GM18861 (cell line): ENCODE results near the gene OR2T5.
"Not testable (repeated sequence)": the region's sequence is repeated elsewhere in the genome, so short reads cannot be mapped to it uniquely, and the experiment has no call there.

ENCODE experiments used
- ATAC-seq: cut with Tn5 transposase; IDR thresholded peaks from one replicate; pipeline ENCODE4 v1.9.1; 2021; ENCODE audit not compliant: unreplicated experiment

OR2T5 gene

GRCh38 chr1:248488289-248488688 is at the start of gene OR2T5:
TSS of gene OR2T5 (plus strand) at chr1:248488589. CDS start at chr1:248488589, 0 bp downstream.
- not testable (repeated sequence) for ATAC-seq

DNA sequence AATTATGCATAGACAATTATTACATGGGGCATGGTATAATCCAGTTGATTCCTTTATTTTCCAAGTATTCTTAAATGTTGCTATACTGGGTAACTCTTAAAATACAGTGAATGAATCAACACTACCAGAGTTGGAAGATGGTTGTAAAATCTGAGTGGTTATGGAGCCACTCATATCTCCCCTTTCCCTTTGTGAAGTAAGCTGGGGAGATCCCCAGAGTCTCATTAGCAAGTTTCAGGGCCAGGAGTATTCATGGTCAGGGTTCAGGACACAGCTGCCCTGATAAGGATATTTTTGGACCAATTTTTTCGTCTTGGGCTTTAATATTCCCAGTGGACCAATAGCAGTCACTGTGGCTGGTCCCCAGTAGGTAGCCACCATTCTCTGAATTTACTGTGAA is 49.7 kb upstream of the OR2T5 start:
- not testable (repeated sequence) for ATAC-seq

GRCh38 chr1:248439283-248439682 is 49.1 kb upstream of the OR2T5 start:
- not testable (repeated sequence) for ATAC-seq

DNA sequence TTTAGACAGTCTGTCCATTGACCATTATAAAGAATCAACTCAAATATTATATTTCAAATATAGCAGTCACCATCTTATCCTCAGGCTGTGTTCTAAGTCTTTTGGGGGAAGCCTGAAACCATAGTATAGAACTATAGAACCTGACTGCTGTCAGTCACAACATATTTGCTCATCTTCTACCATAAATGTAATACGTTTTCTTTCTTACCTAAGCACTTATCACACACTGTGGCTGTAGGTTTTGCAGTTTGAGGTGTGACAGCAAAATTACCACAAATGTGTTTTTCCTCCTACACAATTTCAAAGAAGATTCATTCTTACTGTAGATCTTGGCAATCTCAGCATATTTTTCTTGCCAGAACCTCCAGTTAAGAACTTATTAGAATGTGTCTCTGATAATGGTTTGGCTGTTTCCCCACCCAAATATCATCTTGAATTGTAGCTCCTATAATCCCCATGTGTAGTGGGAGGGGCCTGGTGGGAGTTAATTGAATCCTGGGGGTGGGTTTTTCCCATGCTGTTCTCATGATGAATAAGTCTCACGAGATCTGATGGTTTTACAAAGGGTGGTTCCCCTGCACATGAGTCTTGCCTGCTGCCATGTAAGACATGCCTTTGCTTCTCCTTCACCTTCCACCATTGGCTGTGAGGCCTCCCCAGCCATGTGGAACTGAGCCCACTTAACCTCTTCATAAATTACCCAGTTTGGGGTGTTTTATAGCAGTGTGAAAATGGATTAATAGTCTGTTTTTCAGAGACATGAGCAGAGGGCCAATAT is 45.7 kb upstream of the OR2T5 start:
- ATAC-seq = not testable (repeated sequence)

DNA sequence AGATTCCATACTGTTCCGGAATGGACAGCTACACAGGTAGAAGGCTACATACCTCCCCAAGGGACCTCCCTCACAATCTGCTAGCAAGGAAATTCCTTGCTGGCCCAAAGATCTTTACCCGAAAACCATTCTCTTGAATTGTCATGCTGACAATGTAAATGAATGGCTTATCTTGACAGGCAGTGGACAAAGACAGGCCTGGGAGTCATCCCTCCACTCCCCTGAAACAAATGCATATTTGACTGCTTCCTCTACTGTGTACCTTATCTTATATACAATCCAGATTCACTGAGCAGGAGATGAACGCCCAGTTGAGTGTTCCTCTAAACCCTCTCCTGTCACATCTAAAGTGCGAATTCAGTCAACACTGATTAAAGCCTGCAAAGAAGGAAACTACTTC is 43.8 kb upstream of the OR2T5 start:
- not testable (repeated sequence) for ATAC-seq

GRCh38 chr1:248445399-248445798 is 43.0 kb upstream of the OR2T5 start, which contains the start of gene OR2T2:
TSS of gene OR2T2 (plus strand) at chr1:248445637. CDS start at chr1:248452798, 7,161 bp downstream.
- ATAC-seq = not testable (repeated sequence)

- ATAC-seq = peak; percentile 61
These were observed 39.8 kb upstream of the OR2T5 start for GRCh38 chr1:248448409-248449074.

GRCh38 chr1:248449821-248450465 is 38.4 kb upstream of the OR2T5 start:
- not testable (repeated sequence) for ATAC-seq

DNA sequence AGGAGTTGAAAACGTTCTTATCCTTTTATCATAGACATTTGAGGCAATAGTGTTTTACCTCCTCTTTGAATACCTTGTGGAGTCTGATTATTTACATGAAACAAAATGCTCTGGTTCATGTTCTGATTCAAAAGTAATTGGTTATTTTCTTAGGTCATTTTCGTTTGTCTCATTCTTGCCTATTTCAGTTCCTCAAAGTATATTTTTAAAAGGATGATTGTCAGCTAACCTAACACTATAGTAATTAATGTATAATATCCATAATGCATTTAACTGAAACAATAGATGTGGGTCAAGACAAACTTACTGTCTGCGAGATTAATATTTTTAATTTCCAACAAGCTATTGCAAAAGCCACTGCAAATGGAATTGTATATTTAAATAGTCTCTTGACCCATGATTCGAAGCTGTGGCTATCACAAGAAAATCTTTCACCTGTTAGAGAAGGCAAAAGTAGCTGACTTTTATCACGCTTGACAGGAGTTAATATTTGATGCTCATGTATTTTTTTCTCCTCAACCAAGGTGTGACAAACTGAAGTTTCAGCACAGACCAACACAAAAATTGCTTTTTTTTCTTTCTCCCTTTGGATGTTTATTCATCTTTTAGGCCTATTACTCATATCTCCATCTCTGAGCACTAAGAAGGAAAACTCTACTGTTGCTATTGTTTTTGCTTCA is 37.8 kb upstream of the OR2T5 start:
- ATAC-seq = peak; percentile 67

- not testable (repeated sequence) for ATAC-seq
These were observed 34.8 kb upstream of the OR2T5 start for GRCh38 chr1:248453619-248454018.

DNA sequence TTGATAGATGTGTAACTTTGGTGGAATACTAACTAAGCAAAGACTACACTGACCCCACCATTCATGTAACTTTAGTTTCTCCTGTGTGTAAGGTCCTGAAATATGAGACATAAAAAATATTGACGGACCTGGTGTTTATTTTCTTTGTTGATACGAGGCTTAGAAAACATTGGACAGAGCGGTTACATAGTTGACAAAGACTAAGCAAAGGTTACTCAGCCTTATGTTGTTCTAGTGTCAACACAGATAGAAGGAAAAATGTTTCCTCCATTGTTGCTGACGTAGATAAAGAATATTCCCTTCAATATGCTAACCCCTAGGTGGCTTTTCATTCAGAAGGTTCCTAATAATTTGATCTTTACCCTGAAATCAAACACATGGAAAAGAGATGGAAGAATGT is 33.3 kb upstream of the OR2T5 start:
- ATAC-seq = not testable (repeated sequence)

GRCh38 chr1:248456635-248457034 is 31.8 kb upstream of the OR2T5 start:
- not testable (repeated sequence) for ATAC-seq

GRCh38 chr1:248459117-248459516 is 29.3 kb upstream of the OR2T5 start:
- ATAC-seq = not testable (repeated sequence)

- ATAC-seq = no peak
These were observed 17.2 kb upstream of the OR2T5 start for GRCh38 chr1:248471154-248471553.

DNA sequence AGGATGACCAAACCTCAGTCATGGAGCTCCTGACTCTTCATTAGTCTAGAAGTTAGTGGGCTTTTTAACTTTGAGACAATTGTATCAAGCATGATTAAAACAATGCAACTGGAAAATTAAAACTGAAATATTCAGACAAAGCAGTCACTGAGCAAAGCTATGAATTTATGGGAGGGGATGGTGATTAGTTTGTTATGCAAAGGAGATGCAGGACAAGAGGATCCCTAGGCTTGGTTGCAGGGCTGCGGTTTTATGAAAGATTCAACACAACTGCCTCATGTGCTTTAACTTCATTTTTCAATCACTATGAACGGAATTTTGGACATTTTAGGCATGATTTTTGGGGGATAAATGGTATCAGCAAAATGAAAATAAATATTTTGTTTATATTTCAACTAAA is 16.3 kb upstream of the OR2T5 start:
- ATAC-seq = not testable (repeated sequence)

DNA sequence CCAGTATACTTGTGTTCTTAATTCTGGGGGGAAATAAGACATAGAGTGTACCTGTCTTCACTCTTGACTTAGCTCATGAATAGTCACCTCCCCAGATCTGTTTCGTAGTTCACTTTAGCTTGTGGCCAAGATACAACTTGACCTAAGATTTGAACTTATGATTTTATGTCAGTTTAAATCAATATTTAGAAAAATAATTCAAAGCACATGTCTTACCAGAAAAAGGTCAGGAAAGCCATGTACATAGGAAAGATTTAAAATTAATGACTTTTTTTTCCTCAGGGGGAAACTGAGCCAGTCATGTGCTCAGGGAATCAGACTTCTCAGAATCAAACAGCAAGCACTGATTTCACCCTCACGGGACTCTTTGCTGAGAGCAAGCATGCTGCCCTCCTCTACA is 15.3 kb upstream of the OR2T5 start, which contains the start of gene OR2T3:
Gene OR2T3 (plus strand): TSS at position 301 of the 400 bp plus-strand sequence. CDS start 0 bp downstream, at position 301.
- ATAC-seq = not testable (repeated sequence)

DNA sequence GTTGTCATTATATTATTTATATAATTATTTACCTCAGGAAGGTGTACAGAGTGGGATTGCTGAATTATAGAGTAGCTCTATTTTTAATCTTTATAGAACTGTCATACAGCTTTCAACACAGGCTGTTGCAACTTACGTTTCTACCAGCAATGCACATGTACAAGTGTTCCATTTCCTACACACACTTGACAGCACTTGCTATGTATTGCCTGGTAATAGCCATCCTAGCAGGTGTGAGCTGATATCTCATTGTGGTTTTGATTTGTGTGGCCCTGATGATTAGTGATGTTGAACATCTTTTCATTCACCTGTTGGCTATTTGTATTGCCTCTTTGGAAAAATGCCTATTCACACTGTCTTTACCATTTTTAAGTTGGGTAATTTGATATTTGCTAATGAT is 12.7 kb upstream of the OR2T5 start:
- not testable (repeated sequence) for ATAC-seq

DNA sequence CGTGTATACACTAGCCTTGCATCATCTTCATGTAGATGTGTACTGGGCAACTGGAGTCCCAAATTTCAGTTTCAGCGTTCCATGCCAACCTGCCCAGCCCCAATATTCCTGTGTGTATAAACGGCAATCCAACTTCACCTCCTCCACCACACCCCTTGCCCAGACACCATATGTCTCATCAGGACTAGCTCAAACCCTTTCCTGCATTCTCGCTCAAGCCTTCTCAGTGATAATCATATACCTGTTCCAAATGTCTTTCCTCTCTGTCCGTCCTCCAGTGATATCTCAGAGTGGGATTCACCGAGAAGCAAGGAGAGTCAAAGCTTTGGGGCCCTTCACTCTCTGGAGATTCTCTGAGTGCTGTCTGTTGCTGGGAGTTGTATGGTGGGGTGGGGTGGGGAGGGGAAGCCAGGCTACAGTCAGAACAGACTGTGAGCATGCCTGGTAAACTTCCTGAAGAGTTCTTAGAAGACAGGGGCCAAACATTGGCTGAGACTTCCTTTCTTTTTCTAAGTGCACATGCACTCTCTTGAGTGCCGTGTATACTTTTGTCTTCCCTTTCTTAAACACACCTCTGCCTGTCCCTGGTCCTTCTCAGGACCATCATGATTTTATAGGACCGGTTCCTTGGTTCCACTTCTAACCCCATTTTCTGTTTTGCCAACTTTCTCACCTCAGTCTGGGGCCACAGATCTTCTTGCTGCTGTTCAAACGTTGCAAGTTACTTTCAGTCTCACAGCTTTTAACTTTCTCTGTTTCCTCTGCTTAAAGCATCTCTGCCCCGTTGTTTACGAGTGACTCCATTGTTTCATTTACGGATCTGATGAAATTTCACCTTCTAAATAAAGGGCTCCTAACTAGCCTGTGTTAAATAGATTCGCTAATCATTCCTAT is 6.5 kb upstream of the OR2T5 start:
- peak; percentile 78 for ATAC-seq

DNA sequence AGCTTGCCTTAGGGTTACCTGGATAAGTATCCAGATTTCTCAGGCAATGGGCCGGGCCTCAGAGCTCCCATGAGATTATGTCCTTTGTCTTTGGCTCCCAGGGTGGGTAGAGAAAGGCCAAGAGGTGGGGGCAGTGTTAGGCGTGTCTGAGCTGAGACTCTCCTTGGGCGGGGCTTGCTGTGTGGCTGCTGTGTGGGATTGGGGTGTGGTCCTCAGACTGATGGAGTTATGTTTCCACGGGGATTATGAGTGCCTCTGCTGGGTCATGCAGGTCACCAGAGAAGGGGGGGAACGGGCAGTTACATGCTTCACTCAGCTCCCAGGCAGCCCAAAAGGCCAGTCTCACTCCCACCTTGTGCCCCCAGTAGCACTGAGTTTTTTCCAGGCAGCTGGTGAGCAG is 8.3 kb downstream of the OR2T5 start:
- ATAC-seq = not testable (repeated sequence)
